NCI-H1436 treated with DMSO at 0.1 percent for 48 hours (cell line): ENCODE measurements around the gene RAPGEF4.

Source experiments
- DNase-seq: peaks from one replicate; lab custom pipeline; 2025; lab: John Stamatoyannopoulos, UW

The RAPGEF4 gene

DNA sequence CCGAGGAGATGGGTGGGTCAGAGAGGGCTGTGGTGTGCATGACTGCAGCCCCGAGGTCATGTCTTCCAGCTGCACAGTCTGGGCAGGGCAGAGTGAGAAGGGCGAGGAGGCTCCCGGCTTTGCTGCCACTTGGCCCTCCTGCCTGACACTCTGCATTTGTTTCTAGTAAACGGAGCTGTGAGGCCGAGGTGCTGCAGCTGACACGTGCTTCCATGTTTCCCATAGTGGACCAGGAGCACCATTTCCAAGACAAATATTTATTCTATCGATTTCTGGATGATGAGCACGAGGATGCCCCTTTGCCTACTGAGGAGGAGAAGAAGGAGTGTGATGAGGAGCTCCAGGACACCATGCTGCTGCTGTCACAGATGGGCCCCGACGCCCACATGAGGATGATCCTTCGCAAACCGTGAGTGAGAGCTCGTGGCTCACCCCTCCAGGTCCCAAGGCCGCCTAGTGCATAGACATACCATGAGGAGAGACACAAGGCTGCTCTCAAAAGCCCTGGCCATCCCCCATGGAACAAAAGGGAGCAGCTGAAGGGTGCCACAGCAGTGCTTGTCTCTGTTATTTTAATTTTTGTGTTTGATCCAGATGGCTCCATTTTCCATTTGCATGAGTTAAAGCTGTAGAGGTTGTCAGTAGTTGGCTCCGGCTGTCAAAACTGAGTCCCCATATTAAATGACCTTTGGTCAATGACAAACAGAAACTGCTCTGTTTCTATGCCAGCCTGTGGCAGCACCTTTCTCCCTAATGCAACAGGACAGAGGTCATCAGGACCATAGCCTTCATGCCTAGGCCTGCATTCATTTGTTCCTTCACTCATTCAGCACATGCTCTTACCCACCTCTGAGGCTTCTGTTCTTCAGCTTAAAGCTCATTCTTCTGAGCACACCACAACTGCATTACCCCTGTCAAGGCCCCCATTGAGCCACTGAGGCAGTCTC is 231.7 kb downstream of the RAPGEF4 start:
- no peak for DNase-seq

- DNase-seq: no peak
Observed at GRCh38 chr2:172968061-172968469, 232.4 kb downstream of the RAPGEF4 start.

GRCh38 chr2:172969166-172969565 is 233.5 kb downstream of the RAPGEF4 start:
- DNase-seq: no peak

DNA sequence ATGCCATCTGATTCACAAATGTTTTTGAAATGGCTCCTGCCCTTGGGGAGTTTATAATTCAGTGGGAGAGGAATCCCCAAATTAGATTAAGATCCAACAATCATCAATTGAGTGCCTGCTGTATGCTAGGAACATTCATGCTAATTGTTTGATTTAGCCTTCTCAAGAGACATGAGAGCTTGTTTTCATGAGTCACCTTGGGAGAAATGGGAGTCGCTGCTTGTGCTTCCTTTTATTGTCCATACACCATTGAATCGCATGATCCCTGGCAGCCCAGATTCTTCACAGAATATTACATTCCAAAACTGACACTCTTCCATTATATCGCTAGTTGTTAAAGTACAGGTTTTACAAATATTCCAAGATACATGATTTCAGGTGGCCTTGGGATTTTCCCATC is 234.0 kb downstream of the RAPGEF4 start:
- no peak for DNase-seq

- DNase-seq: no peak
Observed at GRCh38 chr2:172970660-172971059, 235.0 kb downstream of the RAPGEF4 start.

- DNase-seq: no peak
Observed at GRCh38 chr2:172972005-172972619, 236.5 kb downstream of the RAPGEF4 start.

GRCh38 chr2:172974762-172975161 is 239.1 kb downstream of the RAPGEF4 start:
- no peak for DNase-seq

DNA sequence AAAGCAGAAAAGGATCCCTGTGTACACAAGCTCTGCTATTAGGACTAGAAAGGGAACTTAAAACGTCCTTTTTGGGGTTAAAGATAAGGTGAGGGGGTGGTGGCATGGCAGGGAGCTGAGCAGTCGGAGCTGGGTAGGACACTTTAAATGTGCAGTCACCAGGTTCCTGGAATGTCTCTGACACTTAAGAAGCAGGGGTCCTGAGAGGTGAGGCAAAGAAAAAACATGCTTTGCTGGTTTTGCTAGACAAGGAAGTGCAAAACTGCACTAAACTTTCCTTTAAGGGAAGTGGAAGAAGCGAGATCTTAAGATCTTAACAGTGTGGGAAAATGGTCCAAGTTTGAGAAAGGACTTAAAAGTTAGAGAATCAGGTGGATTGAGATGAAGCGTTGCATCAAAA is 240.5 kb downstream of the RAPGEF4 start:
- no peak for DNase-seq

GRCh38 chr2:172976816-172977215 is 241.2 kb downstream of the RAPGEF4 start:
- no peak for DNase-seq

DNA sequence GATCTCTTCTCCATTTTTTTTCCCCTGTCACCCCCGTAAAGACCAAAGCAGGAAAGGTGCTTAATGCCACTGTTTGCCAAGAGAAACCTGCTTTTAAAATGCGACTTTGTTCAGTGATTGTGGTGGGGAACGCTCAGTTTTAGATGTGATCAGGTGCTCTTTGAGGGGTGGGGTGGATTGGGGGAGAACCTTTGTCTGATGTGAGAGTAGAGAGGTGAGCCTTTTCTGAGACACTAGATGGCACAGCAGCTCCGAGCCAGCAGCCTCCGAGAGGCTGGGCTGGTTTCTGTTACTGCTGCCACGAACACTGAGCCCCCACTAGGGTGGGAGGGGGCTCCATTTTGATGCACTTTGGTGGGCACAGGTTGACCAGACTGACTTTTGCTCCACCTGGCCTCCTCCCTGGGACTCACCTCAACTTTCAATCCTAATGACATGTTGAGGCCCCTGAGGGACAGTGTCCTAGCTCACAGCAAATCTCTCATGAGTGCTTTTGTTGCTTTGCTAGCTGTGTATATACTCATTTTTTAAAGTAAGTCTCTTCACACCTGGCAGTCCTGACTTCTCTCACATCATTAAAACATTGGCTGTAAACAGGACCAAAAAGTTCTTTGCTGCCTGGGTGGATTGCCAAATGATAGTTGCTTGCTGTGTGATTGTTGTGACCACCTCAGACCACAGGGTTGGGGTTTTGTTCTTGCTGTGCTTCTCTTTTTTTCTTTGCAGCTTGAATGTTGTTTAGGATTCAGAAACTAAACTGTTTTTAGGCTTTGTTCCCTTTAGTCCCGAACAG is 241.8 kb downstream of the RAPGEF4 start:
- DNase-seq: no peak

- DNase-seq: no peak
Observed at GRCh38 chr2:172978063-172978383, 242.4 kb downstream of the RAPGEF4 start.

- no peak for DNase-seq
Observed at GRCh38 chr2:172985139-172985892, 249.7 kb downstream of the RAPGEF4 start.

DNA sequence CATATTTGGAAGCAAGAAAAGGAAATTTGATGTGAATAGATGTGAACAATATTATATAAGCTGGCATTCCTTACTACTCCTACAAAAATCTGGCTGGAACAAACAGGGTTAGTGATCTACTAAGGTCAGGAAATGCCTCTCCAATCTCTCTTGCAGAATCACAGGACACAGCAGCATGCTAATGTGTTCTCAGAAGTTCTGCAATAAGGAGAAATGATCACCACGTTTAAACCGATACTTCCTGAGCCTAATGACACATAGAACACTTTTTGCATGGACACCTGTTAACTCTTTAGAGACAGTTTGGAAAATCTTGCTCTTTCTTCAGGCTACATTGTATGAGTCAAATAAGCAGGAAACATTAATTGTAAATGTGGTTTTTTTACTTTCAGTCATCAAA is 250.4 kb downstream of the RAPGEF4 start:
- DNase-seq: no peak

DNA sequence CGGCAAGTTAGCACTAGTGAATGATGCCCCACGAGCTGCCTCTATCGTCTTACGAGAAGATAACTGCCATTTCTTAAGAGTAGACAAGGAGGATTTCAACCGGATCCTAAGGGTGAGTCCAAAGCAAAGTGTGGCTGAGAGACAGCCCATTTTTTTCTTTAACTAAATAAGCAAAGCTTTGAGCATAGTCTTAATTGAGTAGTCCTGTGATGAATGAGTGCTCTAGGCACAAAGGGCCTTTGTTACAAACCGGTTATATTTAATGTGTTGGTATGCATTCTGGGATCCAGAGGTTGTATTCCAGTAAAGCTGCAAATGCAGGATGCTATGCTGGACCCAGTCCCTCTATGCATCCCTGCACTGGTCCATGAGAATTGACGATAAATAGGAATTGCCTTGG is 253.1 kb downstream of the RAPGEF4 start:
- DNase-seq: no peak

DNA sequence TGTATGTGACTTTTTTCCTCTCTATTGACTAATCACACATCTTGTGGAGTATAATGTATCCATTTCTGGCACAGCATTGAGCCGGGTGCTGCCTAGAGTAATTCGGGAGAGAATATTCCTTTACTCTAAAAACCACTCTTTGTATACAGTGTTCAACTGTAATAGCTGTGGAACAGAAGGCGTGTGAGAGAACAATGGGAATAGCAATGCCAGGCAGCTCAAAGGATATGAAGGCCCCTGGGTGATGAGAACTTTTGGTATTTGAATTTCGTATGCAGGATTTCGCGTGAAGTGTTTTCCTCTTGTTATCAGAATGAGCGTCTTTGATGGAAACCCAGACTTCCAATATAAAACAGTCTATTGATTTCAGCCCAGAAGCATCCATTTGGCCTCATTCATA is 255.4 kb downstream of the RAPGEF4 start:
- no peak for DNase-seq

- DNase-seq: no peak
Observed at GRCh38 chr2:172993139-172993538, 257.5 kb downstream of the RAPGEF4 start.

DNA sequence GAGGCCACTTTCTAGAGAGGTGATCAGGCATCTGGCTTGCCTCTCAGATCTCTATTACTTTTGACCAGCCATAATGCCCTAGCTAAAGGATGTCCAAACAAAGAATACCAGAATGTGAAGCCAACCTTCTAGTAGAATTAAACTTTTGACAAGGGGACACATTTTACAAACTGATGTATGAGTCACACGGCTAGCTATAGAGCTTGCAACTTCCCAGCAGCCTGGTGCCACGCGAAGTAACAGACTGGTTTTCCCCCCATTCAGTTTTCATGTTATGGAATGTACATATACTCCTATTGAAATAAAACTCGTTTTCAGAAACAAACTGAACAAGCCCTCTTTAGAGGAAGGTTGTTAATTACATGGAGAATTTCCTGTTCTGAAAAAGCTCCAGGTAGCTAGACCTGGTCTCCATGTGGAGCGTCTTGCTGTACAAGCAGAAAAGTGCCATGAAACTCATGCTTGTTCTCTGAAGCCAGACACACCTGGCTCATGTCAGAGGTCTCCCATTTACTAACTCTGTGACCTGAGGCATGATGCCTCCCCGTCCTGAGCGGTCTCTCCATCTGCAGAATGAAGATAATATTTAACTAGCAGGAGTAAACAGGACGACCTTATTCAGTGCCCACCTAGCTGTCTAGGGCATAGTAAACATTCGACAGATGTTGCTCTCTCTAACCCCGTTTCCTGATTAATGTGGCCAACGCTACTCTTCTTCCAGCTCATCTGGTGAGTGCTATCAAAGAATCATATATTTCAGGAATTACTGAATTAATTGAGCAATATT is 258.5 kb downstream of the RAPGEF4 start:
- DNase-seq: no peak

GRCh38 chr2:172994864-172995263 is 259.2 kb downstream of the RAPGEF4 start:
- DNase-seq: no peak

- DNase-seq: no peak
Observed at GRCh38 chr2:172995323-172996244, 259.9 kb downstream of the RAPGEF4 start.

- DNase-seq: no peak
Observed at GRCh38 chr2:172996387-172996961, 260.8 kb downstream of the RAPGEF4 start.
